Right renal cortex interstitium (tissue), 3 donors: ENCODE measurements around the gene HPGDS. TPM values are rescaled to one million over a fixed set of nuclear protein-coding genes. Genes with fewer than 3 reads are reported as not detected.
"Not testable (repeated sequence)": the region's sequence is repeated elsewhere in the genome, so short reads cannot be mapped to it uniquely, and the experiment has no call there.

ENCODE experiments used
- DNase-seq, 3 donors: peaks; one replicate each; pipeline ENCODE4 v3.0.0-alpha.2; 2013; ENCODE audit warnings: low read depth in 3 of 3, low spot score in 2 of 3
- polyA plus RNA-seq, 3 donors: library from polyadenylated mRNA; unstranded; fragments of 120-200 nt; gene quantifications; one replicate each; pipeline ENCODE4 v1.2.1, GENCODE V29; 2013; ENCODE audit not compliant: insufficient read length in 3 of 3

Gene HPGDS
- polyA plus RNA-seq = 1 to 10 TPM; 2.1 to 4.9 (median 4.2) TPM

DNA sequence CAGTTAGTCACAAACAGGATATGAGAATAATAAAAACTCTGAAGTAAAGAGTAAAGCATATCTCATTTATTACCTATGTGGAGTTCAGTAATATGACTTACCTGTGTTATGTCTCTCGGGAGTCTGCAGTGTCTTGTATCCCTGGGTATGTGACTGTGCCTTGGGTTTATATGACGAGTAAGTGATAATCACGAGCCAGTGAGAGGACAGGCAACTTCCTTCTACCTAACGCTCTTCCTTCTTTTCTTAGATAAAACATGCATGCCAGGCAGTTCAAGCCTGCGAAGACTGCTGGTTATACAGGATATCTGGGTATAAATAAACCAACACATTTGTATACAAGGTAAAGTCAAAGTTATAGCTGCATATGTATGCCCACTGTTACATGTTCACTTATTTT, at the start of gene HPGDS:
HPGDS (minus strand) TSS at position 143 of the 400 bp plus-strand sequence. CDS start 8,207 bp downstream, outside the sequence.
- DNase-seq = no peak

DNA sequence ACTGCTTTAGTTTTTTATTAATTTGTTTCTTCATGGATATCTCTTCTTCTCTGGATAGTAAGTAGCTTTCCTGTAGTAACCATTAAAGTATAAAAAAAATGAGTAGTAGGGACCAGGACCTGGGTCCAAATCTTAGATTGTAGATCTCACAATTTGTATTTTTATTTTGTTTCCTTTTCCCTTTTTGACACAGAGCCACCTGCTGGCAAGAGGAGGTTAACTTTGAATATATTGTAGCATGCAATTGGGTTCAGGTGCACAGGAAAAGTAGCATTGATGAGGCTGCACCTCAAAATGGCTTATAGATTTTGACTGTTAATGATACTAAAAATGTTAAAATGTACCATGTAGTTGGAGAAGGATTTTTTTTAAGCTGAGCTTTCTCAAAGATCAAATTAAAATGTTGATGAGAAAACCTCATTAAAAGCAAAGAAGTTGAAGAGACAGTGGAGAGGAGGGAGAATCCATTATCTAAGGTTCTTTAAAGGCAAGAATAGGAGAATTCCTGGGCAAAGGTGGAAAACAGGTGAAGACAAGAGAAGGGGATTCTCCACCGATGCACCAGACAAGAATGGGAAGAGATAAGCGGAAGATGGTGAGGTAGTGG, 48.3 kb upstream of the HPGDS start:
- DNase-seq = no peak

DNA sequence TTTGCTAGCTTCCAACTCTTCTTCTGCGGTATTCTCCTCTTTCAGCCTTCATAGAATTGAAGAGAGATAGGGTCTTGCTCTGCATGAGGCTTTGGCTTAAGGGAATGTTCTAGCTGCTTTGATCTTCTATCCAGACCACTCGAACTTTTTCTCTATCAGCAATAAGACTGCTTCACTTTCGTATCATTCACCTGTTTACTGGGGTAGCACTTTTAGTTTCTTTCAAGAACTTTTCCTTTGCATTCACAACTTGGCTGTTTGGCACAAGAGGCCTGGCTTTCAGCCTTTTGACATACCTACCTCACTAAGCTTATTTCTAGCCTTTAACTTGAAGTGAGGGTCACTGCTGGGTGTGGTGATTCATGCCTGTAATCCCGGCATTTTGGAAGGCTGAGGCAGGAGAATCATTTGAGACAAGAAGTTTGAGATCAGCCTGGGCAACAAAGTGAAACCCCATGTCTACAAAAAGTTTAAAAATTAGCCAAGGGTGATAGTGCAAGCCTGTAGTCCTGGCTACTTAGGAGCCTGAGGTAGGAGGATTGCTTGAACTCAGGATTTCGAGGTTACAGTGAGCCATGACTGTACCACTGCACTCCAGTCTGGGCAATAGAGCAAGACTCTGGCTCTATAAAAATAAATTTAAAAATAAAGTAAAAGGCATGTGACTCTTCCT, 47.1 kb upstream of the HPGDS start:
- no peak for DNase-seq

DNA sequence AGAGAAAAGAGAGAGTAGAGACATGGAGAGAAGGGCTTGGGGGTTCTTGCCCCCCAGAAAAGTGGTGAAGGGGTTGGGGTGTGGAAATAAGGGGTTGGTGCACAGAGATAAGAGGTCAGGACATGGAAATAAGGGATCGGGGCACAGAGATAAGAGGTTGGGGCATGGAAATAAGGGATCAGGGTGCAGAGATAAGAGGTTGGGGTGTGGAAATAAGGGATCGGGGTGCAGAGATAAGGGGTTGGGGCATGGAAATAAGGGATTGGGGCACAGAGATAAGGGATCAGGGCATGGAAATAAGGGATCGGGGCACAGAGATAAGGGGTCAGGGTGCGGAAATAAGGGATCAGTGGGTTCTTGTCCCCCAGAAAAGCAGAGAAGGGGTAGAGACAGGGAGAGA, 45.3 kb upstream of the HPGDS start:
- DNase-seq = not testable (repeated sequence)

DNA sequence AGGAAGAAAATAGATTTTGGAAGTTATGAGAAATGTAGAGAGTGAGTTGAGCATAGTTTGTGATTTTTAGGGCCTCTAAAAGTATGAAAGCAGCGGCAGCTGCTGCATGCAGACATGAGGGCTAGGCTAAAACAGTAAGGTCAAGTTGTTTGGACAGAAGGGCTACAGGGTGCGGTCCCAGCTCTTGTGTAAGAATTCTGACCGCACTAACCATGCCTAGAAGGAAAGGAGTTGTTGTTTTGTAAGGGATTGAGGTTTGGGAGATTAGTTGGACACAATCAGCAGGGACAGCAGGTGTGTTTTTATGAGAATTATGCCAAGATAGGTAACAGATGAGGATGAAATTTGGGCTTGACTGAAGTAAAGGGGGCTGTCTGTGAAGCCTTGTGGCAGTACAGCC, 42.8 kb upstream of the HPGDS start:
- not testable (repeated sequence) for DNase-seq

DNA sequence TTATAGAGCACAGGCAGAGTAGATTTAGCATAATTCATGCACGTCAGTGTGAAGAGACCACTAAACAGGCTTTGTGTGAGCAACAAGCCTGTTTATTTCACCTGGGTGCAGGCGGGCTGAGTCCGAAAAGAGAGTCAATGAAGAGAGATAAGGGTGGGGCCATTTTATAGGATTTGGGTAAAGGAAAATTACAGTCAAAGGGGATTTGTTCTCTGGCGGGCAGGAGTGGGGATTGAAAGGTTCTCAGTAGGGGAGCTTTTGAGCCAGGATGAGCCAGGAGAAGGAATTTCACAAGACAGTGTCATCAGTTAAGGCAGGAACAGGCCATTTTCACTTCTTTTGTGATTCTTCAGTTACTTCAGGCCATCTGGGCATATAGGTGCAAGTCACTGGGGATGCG, 40.3 kb upstream of the HPGDS start:
- not testable (repeated sequence) for DNase-seq

DNA sequence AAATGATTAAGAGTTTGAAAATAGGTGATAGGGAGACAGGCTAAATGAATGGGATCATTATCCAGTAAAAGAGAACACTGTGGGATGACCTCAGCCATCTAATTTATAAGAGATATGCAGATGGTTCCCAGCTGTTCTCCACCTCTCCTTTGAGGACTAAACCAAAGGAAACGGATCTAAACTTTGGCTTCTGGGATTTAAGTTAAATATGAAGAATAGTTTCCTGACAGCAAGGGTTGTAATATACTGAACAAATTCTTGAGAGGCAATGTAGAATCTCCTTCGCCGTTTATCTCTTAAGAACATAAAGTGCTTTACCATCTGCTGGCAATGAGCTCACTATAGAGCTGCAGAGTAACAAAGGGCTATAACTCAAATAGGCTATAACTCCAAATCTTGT, 35.4 kb upstream of the HPGDS start:
- no peak for DNase-seq

DNA sequence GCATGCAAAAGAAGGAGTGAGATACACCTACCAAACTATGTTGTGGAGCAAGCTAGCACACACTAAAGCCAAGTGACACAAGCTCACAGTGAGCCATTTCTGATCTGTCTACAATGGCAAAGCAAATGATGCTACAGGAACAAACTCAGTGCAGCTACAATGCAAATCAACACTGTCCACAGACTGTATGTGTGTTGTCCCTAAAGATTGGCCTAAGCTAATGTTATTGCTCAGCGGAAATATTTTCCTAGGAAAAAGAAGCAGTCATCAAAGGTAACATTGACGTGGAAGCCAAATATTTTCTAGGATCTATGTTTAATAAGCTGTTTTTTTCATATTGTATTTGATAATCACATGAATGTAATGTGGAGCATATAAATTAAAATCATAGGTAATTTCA, 34.7 kb upstream of the HPGDS start:
- DNase-seq = no peak

DNA sequence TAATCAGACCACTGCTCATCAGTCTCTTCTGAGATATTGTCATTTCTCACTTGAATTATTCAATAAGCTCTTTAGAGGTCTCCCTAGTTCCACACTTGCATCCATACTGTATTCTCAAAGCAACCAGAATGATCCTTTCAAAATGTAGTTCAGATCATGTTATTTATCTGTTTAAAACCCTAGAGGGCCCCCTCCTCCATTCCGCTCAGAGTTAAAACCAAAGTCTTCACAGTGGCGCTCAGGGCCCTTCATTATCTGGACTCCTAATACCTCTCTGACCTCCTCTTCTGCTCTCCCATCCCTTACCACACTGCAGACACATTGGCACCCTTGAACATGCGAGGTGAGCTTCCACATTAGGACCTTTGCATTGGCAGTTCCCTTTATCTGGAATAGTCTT, 32.7 kb upstream of the HPGDS start:
- no peak for DNase-seq

DNA sequence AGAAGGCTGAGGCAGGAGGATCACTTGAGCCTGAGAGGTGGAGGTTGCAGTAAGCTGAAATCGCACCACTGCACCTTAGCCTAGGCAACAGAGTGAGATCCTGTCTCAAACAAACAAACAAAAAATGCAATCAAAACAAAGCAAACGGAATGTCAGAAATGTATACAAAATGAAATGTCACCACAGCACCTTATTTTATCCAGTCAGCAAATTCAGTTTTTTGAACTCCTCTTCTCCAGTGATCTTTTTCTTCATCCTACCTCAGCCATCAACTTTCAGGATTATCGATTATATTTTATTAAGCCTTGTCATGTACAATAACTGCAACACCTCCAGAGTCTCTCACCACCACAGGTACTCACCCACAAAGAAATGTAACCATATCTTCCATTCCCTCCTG, 31.1 kb upstream of the HPGDS start:
- no peak for DNase-seq

DNA sequence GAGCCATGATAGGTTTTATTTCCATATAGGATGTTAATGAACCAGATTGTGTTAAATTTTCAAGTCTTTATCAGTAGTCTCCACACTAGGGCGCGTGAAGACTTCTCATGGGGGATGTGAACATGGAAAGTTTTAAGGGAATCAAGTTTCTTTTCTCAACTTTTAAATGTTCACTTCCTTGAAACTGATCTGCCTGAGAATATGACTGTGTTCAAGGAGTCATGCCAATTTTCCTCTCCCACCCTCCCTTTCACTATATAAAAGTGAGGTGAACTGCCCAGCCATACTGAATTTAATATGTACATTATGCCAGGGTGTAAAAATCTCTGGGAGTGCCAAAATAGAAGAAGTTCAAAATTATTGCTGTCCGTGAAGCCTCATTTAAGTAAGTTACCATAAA, 30.4 kb upstream of the HPGDS start:
- DNase-seq = no peak

DNA sequence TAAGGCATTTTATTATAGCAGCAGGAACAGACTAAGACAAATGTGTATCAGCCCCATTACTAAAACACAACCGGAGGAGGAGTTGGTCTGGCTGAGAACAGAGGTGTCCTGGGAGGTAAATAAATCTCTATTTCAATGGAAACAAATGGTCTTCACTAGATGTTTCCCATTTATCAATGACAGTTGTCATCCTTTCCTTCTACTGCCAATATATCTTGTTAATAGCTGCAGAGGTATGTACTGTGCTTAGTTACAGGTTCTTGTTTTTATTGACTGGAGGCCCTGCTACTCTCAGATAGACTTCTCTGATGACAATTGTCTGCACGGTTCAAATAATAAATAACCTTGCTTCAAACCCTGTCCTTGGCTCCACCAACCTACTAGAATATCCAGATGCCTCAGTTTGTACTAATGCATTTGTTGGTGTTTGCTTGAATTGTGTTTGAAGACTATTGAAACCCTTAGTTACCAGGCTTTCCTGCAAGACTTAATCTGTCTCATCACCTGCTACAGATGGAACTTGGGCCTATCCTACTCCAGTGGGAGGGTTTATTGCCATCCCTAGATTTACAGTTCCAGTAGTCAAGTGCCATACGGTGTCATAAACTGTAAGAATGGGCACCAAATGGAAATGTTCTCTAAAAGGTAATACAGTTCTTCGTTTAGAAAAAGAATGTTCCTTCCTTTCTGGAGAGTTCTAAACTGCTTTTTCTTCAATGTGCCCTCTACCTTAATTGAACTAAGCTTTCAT, 29.8 kb upstream of the HPGDS start:
- no peak for DNase-seq

DNA sequence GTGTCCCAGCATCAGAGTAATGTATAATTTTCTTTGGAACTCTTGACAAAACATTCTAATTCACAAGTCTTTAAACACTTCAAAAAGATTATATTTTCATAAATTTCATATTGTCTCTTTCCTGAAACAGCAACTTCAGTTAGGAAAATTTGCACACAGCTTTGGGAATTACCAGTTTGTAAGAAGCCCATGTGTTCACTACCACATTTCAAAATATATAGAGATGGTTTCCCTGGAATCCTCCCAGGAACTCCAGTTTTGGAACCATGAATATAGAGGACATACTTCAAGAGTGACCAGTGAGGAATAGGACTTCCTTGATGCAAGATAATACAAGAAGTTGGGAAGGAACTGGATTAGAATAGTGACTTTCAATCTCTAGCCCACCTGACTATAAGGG, 28.7 kb upstream of the HPGDS start:
- no peak for DNase-seq

DNA sequence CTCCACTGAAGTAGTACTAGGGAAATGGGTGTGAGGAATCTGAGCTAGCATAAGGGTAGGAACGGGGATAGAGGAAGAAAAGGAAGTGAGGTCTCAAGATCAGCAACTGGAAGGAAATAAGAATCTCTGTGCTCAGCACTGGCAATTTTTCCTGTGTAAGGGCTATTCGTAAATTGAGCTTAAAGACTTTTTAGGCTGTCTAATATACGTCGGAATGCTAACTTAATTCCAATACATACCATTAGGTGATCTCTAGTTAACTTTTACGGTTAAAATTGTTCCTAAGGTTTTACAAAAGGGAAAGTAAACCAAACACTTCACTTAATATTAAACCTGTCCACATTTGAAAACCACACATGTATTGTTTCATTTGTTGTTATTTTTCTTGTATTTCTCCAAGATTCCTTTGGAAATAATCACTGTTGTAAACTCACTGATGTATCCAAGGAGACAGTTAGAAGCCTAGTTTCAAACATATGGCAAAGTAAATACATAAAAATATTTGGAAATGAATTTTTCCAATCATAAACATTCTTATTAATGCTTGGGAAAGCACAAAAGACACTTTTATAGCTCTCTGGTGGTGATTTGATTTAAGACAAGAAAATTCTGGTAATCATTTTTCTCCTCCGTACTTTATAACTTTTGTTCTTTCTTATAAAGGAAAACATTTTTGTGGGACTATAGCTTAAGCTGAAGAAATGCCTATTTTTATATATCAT, 28.1 kb upstream of the HPGDS start:
- no peak for DNase-seq

DNA sequence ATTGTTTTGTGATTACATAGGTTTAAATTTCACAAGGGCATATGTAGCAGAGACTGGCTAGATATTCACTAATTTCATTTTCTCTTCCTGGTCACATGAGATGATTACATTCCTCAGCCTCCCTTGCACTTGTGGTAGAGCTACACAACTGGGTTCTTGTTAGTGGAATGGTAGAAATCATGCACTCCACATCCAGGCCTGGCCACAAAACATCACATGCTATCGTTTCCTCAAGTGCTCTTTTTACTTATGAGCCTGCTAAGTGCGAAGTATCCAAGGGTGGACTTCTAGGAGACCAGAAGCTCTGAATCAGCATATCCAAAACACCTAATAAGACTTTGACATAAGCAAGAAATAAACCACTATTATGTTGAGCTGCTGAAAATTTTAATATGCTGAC, 26.4 kb upstream of the HPGDS start:
- no peak for DNase-seq

DNA sequence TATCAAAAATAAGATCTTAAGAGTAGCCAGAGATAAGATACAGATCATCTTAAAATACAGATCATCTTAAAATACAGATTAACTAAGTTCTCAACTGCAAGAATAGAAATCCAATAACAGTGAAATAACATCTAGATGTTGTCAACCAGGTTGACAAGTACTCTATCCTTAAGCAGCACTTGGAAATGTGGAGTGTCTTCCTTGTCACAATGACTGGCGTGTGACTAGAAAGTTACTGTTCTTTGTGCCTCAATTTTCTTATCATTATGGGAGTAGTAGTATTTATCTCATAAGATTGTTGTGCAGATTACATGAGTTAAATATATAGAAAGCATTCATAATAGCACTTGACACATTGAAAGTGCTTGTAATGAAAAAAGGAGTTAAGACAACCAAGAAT, 25.8 kb upstream of the HPGDS start:
- DNase-seq = no peak

DNA sequence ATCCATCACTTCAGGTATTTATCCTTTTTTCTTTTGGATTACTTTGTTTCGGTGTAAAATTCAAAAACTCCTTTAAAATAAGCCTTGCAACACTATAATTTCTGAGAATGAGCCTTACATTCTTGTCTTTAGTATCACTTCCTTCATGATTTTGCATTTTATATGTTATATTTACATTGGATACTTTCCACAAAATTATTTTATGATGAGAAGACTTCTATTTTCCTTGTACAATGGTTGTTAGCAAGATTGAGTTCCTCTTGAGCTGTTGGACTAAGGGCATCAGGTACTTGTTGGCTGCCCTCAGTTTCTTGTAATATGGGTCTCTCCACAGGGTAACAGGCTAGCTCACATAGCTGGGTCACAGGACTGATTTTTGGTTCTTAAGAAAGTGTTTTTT, 22.7 kb upstream of the HPGDS start:
- DNase-seq = no peak

DNA sequence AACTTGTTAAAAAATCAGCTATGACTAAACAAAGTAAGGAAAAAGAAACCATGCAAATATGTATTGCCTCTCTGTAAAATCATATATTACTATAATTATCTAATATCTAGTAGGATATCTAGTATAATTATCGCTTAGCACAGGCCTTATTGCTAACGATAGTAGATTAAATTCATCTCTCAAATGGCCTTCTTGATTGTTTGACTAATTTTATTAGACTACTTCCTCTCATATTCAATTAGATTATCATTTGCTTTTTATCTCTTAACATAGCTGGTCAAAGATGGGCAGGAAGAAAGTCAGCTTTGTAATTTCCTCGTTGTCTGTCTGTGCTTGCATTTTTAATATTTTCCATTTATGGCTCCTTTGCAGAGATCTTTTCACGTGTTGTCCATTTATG, 21.9 kb upstream of the HPGDS start:
- DNase-seq = no peak

DNA sequence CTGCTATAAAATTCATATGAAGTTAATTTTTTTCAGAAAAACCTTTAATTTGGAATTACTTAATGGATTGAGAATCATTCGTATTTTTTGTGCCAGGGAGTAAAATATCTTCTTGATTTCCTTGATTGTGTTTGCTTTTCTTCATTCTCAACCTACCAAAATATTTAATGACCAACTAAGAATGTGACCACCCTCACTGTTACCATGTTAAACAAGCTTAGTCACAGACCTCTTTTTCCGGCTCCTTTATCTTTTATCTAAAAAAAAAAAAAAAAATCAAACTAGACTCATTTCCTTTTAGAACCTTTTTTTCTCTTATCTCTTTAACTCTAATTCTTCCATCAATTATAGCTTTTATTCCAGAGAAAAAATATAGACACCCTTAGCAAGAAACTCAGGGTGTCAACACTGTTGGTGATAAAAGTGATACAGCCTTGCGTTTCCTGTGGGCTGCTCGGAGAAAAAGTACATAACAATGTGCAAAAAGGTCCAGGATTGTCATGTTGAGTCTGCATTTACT, 20.6 kb upstream of the HPGDS start:
- DNase-seq = no peak

DNA sequence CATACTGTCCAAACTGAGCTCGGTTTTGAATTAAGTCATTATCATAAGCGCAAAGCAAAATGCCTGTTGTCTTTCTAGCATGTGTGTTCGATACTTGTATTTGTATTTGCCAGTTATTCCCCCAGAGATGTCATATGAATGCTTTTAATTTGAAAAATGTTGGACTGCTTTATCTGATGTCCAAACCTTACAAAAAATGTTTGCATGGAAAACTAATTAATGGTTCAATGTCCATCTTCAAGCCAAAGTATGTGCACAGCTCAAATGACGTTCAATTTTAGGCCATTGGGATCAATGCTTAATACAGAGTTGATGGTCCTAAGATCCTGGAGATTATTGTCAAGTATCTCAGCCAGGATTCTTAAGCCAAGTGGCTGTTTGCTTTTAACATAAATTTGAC, 17.2 kb upstream of the HPGDS start:
- no peak for DNase-seq

DNA sequence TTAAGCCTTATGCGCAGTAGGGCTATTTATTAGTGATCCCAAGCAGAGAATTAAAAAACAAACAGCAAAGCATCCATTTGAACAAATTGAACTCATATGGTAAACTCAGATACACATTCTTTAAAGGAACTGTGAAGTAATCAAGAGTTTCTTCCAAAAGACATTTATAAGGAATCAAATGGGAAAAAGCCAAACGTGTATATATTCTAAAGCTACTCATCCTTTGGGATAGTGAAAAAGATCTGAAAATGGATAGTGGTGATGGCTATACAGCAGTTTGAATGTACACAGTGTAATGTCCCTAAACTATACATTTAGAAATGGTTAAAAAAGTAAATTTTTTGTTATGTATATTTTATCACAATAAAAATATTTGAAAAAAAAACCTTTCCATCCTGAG, 16.6 kb upstream of the HPGDS start:
- no peak for DNase-seq
